Motor neuron (in vitro differentiated cells): ENCODE measurements around the gene AGPAT3. TPM values are rescaled to one million over a fixed set of nuclear protein-coding genes. Genes with fewer than 3 reads are reported as not detected.

Experiments
- ATAC-seq, 8 experiments: fragments of 200-7000 bp; cut with Tn5 transposase; replicated peaks in 6 of 8; 2 replicates each; pipeline ENCODE4 v1.8.0; 2021; ENCODE audit warnings: mild to moderate bottlenecking in 8 of 8, moderate library complexity in 8 of 8
- H3K27ac ChIP-seq, 2 donors: fragments of 250-450 bp; sonication (Bioruptor Pico); 2 replicates each; pipeline ENCODE4 v1.9.0; 2021; ENCODE audit warnings: antibody characterized with exemption in 2 of 2, mild to moderate bottlenecking in 2 of 2, moderate library complexity in 1 of 2
- H3K4me1 ChIP-seq, 2 donors: fragments of 250-450 bp; sonication (Bioruptor Pico); replicated peaks in 1 of 2; 2 replicates each; pipeline ENCODE4 v1.6.1; 2021; ENCODE audit warnings: antibody characterized with exemption in 2 of 2, mild to moderate bottlenecking in 2 of 2, moderate library complexity in 1 of 2
- H3K4me3 ChIP-seq, 5 donors: fragments of 250-450 bp; sonication (Bioruptor Pico); 2 replicates each; pipeline ENCODE4 v1.9.0; 2021; ENCODE audit warnings: antibody characterized with exemption in 5 of 5, mild to moderate bottlenecking in 5 of 5, moderate library complexity in 4 of 5
- WGBS, 10 experiments: fragments of 450-650 bp; shearing (Covaris generic); methylation state at CpG; one replicate each; pipeline ENCODE4 v1.0.0; 2022; 5-methylcytosine and 5-hydroxymethylcytosine counted together
- in situ Hi-C, 9 experiments: fragments of 400-800 bp; cut with MboI; loops; one replicate each; pipeline ENCODE4 v1.15.0; 2021; ENCODE audit warnings: low sequenced_read_pairs in 9 of 9, low pct_unique_long_range_greater_than_20kb in 2 of 9; ENCODE audit not compliant: unreplicated experiment in 9 of 9
- total RNA-seq, 8 experiments: library from RNA; unstranded; fragments of 300-600 nt; gene quantifications; 2 replicates each; pipeline versions ENCODE4 v1.2.3 to v1.2.4, GENCODE V29; 2022

AGPAT3 gene
- total RNA-seq, 8 experiments from 2014 or later: 13.0 to 44.5 (median 16.7) TPM

DNA sequence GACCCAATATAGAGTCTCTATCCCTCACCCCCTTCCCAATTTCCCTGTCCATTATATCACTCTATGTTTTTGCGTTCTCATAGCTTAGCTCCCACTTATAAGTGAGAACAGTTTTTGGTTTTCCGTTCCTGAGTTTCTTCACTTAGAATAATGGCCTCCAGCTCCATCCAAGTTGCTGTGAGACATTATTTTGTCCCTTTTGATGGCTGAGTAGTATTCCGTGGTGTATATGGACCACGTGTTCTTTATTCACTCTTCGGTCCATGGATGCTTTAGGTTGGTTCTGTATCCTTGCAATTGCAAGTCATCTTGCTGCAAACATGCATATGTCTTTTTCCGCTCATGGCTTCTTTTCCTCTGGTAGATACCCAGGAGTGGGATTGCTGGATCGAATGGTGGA, 54.3 kb downstream of the AGPAT3 start:
- no peak overlapping the region for H3K4me3 ChIP-seq
- H3K4me1 ChIP-seq: peaks cover 12 to 19% of the 10 kb centered on the region in 2 donors
- H3K27ac ChIP-seq: no peak overlapping the region
- in situ Hi-C loops: no loop called here
- ATAC-seq: no peak
- WGBS, 10 experiments: 86 to 100% (median 95%) methylated on average over 1 to 7 of the region's 7 CpGs; no CpG with 5 or more reads in 1 of the 10 experiments

DNA sequence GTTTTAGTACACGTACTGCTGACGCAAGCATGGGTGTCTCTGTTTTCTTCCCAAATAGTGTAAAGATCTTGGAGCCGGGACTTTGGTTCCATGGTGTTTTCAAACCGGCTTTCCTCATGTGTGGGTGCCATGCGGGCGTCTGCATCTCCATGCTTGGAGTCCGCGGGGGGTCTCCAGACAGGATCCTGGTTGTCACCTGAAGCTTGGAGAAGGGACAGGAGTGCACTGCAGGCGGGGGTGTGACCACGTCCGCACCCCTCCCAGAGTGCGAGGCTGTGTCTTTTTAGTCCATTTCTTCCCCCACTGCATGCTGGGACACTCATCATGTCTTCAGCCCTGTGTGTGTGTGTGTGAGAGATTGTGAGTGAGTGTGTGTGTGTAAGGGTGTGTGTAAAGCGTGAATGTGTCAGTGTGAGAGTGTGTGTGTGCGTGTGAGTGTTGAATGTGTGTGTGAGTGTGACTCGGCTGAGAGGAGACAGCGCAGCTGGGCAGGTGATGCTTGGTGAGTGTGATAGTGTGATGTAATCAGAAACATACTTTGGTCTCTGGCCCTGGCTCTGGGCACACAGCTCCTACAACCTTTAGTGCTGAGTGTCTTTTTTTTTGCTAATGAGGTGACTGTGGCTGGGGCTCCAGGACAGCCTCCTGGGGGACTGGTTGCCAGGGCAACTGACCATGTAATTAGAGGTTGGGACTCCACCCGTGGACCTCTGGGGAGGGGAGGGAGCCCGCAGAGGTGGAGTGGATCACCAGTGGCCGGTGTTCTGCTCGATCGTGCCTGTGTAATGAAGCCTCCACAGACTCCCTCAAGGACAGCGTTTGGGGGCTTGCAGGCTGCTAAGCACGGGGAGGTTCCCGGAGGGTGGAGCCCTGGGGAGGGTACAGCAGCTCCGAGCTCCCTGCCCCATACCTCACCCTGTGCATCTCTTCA, 55.1 kb downstream of the AGPAT3 start:
- peak overlapping the region; percentile 44 to 60 for H3K27ac ChIP-seq
- peak in 7 of 8 experiments; percentile 11 to 95 (median 93) for ATAC-seq
- in situ Hi-C loops: no loop called here
- no peak overlapping the region for H3K4me3 ChIP-seq
- 11 to 90% (median 71%) methylated on average over 1 to 10 of the region's 25 CpGs; no CpG with 5 or more reads in 1 of the 10 experiments for WGBS, 10 experiments
- peaks cover 12 to 19% of the 10 kb centered on the region in 2 donors for H3K4me1 ChIP-seq

DNA sequence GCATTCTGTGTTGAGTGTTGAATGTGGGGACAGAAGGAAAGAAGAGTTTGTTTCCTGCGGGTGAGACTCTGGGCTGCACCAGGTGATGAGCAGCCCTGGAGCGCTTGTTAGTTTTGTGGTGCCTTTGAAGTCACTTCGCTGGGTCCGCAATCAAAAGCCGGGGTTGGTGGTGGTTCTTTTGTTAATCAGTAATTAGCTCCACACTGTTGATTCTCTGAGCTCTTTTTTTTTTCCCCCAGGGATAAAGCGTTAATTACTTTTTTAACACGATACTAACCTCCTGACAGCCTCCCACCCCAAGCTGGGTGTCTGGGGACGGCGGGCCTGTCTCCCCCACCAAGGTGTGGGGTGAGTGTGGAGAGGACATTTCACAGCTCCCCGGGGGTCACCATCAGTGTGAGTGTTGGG, 56.6 kb downstream of the AGPAT3 start:
- Histone ChIP-seq H3K4me1 (peaks cover 12 to 19% of the 10 kb centered on the region in 2 donors), H3K4me3 (no peak overlapping the region), H3K27ac (no peak overlapping the region)
- WGBS, 10 experiments: 40 to 80% (median 65%) methylated on average over 1 to 3 of the region's 10 CpGs; no CpG with 5 or more reads in 3 of the 10 experiments
- in situ Hi-C loops: no loop called here
- no peak for ATAC-seq

GRCh38 chr21:43921979-43922945, 57.2 kb downstream of the AGPAT3 start:
- 40 to 100% (median 69%) methylated on average over 1 to 5 of the region's 27 CpGs; no CpG with 5 or more reads in 5 of the 10 experiments for WGBS, 10 experiments
- peak in 1 of 8 experiments; percentile 6 for ATAC-seq
- Histone ChIP-seq H3K4me3 (no peak overlapping the region), H3K27ac (no peak overlapping the region), H3K4me1 (peaks cover 12 to 19% of the 10 kb centered on the region in 2 donors)
- in situ Hi-C loops: no loop called here

- Histone ChIP-seq H3K4me1 (peaks cover 12 to 19% of the 10 kb centered on the region in 2 donors), H3K27ac (no peak overlapping the region), H3K4me3 (no peak overlapping the region)
- in situ Hi-C loops: no loop called here
- ATAC-seq: no peak
- WGBS, 10 experiments: no CpG with 5 or more reads among the region's 11 CpGs
These were observed 57.9 kb downstream of the AGPAT3 start for GRCh38 chr21:43922949-43923348.

GRCh38 chr21:43923391-43923790, 58.4 kb downstream of the AGPAT3 start:
- 90 to 94% methylated on average over 2 to 8 of the region's 8 CpGs; no CpG with 5 or more reads in 8 of the 10 experiments for WGBS, 10 experiments
- H3K4me3 ChIP-seq: no peak overlapping the region
- H3K27ac ChIP-seq: no peak overlapping the region
- no peak for ATAC-seq
- in situ Hi-C loops: no loop called here
- peaks cover 12 to 19% of the 10 kb centered on the region in 2 donors for H3K4me1 ChIP-seq

DNA sequence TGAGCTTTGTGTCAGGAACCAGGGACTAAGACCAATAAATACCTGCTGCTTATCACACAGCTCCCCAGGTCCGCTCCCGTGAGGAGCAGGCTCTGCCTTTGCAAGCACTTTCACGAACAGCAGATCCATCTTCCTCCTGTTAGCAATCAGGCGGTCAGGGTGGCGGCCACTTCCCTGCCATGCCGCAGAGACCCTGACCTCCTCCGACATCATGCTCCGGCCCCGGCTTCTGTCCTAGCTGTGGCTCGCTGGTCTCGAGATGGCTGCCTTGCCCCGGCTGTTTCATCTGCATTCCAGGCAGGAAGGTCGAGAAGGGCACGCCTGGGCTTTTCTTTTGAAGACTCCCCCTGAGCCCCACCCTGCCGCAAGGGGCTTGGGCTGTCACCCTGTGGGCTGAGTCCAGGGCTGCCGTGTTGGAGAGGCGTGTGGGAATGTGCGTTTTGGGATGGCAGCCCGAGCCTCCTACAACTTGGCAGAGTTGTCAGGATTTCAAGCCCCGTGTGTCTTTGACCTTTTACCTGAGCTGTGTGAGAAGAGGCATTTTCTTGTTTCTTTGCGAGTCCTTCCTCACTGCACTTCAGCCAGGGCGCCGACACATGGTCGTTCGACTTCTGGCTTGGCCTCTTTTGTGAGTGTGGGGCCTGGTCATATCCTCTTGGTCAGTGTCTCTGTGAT, 59.5 kb downstream of the AGPAT3 start:
- Histone ChIP-seq H3K4me1 (peaks cover 14 to 19% of the 10 kb centered on the region in 2 donors), H3K4me3 (no peak overlapping the region), H3K27ac (no peak overlapping the region)
- in situ Hi-C loops: no loop called here
- WGBS, 10 experiments: 67 to 100% (median 79%) methylated on average over 1 to 11 of the region's 25 CpGs; no CpG with 5 or more reads in 2 of the 10 experiments
- ATAC-seq: no peak

DNA sequence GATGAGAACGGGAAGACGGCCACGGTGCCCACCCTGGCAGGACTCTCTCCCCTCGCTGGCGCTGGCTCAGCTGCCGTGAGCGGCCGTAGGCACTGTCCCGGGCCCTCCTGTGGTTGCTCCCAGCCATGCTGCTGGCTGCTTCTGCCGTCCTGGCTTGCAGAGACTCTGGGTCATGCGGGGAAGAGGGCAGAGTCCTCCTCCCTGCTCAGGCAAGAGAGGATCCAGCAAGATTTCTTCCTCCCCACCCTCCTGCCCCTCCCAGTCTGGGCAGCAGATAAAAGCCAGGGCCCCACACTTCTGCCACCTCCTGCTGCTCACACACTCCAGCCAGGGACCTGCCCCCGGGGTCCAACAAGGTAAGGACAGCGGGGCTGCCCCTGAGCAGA, 60.1 kb downstream of the AGPAT3 start:
- ATAC-seq: peak in 2 of 8 experiments; percentile 75 to 79
- H3K4me1 ChIP-seq: peaks cover 12 to 17% of the 10 kb centered on the region in 2 donors
- 83 to 90% methylated on average over 1 to 2 of the region's 13 CpGs; no CpG with 5 or more reads in 8 of the 10 experiments for WGBS, 10 experiments
- no peak overlapping the region for H3K27ac ChIP-seq
- in situ Hi-C loops: no loop called here
- H3K4me3 ChIP-seq: no peak overlapping the region

- in situ Hi-C loops: no loop called here
- H3K4me1 ChIP-seq: peaks cover 7 to 14% of the 10 kb centered on the region in 2 donors
- 20 to 100% (median 91%) methylated on average over 1 to 11 of the region's 14 CpGs; no CpG with 5 or more reads in 5 of the 10 experiments for WGBS, 10 experiments
- H3K4me3 ChIP-seq: no peak overlapping the region
- H3K27ac ChIP-seq: no peak overlapping the region
- ATAC-seq: no peak
These were observed 60.6 kb downstream of the AGPAT3 start for GRCh38 chr21:43925609-43926008.

- WGBS, 10 experiments: 89 to 97% (median 93%) methylated on average over 3 to 11 of the region's 20 CpGs; no CpG with 5 or more reads in 3 of the 10 experiments
- H3K4me1 ChIP-seq: peaks cover 4 to 11% of the 10 kb centered on the region in 2 donors
These were observed 61.2 kb downstream of the AGPAT3 start for GRCh38 chr21:43926196-43926595.

DNA sequence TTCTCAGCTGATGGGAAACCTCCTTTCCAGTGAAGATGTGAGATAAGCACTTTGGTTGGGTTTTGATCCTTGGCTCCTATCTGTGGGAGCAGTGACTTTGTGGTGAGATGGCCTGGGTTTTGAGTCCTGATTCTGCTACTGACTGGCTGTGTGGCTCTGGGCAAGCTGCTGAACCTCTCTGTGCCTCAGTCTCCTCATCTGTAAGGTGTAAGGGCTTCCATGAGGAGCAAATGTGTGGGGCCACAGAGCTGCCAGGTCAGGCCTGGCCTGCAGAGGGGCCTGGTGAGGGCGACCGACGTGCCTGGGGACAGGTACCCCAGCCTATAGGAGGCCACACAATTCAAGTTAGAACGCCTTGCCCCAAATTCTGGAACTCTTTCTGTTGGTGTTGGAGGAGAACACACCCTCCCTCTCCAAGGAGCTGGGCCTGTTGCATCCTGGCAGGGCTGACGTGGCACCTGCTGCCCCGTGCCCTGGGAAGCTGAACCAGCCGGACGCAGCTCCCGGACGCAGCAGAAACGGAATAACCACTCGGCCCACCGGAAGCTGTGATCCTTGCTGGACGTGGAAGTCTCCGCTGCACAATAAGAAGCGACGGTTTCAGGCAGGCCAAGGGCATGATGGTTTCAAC, 62.7 kb downstream of the AGPAT3 start:
- H3K4me3 ChIP-seq: no peak overlapping the region
- 60 to 100% (median 97%) methylated on average over 1 to 13 of the region's 17 CpGs; no CpG with 5 or more reads in 4 of the 10 experiments for whole genome bisulfite sequencing, 10 experiments
- peaks cover 2% of the 10 kb centered on the region in 2 donors for H3K4me1 ChIP-seq
- H3K27ac ChIP-seq: no peak overlapping the region
- ATAC-seq: no peak
- in situ Hi-C loops: no loop called here

More at GRCh38 chr21:43926196-43926595, 61.2 kb downstream of the AGPAT3 start:
- no peak for ATAC-seq
- Histone ChIP-seq H3K4me3 (no peak overlapping the region), H3K27ac (no peak overlapping the region)
- in situ Hi-C loops: no loop called here
